Ecto neural progenitor cell (in vitro differentiated cells): ENCODE data around the gene TRIM37.
"Not testable (repeated sequence)": the region's sequence is repeated elsewhere in the genome, so short reads cannot be mapped to it uniquely, and the experiment has no call there.

Experiments
- DNase-seq: peaks from one replicate; pipeline ENCODE4 v3.0.0-alpha.2; 2018; ENCODE audit warnings: low spot score

Gene TRIM37

DNA sequence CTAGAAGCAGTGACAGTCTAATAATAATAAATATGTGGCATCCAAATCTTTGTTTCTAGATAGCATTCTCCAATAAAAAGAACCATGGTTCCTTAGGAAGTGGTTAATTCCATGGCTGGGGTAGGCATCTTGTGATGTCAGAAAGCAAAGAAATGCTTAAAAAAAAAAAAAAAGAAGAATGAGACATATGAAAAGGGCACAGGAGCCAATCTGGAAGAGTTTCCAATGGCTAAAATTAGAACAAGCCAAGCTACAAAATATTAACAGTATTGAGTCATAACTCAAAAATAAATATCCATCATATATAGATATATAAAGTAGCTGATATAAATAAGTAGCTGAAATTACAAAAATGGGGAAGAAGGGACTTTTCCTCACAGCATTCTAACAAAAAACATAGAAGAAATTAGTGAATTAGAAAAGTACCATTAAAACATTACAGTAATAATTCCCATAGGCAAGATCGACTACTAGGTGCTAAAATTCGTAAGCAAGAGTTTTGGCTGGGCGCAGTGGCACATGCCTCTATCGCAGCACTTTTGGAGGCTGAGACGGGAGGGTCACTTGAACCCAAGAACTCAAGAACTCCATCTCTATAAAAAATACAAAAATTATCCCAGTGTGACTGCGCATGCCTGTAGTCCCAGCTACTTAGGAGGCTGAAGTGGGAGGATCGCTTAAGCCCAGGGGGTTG, 111.3 kb downstream of the TRIM37 start:
- DNase-seq: no peak

DNA sequence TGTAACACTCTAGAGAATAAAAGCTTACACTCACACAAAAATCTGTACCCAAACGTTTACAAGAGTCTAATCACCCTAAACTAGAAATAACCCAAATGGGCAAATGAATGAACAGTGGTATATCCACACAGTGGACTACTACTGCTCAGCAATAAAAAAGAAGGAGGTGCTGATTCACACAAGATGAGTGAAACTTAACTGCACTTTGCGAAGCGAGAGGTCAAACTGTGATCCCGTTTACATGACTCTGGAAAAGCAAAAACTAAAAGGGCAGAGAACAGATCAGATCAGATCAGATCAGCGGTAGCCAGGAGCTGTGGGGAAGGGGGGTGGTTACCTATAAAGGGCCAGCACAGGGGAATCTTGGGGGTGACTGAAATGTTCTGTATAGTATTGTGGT, 113.4 kb downstream of the TRIM37 start:
- no peak for DNase-seq

DNA sequence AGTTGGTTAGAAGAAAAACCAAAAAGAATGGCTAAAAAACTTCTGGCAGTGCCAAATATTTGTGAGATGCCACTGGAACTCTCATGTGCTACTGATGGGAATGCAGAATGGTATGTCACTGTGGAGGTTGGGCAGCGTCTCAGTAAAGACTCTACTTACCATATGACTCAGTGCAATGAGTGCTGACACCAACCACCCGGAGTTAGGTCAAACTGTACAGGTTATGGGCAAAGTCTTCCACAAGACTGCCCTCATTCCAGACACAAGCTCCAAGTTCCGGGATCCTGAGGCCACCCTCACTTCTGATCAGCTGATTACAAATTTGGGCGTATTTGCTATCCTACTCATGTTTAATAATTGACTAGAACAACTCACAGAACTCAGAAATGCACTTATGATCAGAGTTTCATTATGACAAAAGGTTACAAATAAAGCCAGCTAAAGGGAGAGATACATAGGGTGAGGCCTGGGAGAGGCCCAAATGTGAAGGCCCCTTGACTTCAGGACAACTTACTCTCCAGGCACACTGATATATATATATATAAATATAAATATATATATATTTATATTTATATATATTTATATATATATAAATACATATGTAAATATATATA, 114.9 kb downstream of the TRIM37 start:
- no peak for DNase-seq

DNA sequence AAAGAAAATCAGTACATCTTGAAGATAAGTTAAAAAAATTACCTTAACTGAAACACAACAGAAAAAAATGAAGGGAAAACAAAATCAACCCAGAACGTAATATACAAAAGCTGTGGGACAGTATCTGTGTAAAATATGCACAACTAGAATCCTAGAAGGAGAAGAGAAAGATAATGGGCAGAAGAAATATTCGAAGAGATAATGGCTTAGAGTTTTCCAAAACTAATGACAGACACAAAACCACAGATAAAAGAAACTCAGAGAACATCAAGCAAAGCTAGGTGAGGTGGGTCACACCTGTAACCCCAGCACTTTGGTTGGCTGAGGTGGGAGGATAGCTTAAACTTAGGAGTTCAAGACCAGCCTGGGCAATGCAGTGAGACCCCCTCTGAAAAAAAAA, 117.1 kb downstream of the TRIM37 start:
- no peak for DNase-seq

DNA sequence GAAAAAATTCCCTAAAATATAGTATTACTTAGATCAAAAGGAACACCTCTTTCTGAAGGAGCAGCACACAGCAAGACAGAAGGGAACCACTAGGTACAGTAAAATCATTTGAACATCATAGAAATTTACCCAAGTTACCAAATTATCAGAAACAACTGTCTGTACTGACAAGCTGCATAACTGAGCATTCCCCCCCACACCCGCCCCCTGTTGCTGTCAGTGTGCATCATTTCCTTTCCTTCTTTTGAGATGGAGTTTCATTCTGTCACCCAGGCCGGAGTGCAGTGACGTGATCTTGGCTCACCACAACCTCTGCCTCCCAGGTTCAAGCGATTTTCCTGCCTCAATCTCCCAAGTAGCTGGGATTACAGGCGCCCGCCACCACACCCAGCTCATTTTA, 120.7 kb downstream of the TRIM37 start:
- no peak for DNase-seq

DNA sequence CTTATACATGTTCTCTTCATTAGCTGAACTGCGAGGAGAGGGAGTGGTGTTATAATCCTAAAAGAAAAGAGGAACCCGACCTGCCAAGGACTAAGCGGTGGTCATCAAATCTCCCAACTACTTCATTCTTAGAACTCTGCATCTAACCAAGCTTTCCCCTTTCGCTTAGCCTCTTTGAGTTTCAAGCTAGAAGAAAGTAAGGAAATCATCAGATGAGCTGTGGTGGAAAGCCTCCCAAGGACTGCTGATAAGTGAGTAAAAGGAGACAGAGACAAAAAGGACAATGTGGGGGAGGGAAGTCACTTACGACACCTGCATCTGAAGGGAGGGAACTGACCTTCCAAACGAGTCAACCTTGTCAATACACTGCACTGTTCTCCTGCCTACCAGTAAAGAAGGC, 121.3 kb downstream of the TRIM37 start:
- no peak for DNase-seq

DNA sequence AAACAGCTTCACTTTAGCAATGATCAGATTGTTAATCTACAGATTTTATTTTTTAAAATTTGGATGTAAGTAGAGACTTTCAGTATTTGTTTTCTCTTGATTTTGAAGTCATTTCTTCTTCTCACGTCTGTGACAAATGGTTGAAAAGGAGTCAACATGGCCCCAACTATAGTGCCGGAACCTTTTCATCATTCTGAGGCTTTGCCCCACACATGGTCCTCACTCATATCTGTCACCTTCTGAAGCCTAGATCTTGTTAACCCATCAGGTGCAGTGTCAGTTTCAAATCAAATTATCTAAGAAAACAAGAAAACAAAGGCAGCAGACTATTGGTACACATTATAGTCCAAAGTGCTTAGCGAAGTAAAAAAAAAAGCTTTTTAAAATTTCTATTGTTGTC, 124.1 kb downstream of the TRIM37 start:
- no peak for DNase-seq

DNA sequence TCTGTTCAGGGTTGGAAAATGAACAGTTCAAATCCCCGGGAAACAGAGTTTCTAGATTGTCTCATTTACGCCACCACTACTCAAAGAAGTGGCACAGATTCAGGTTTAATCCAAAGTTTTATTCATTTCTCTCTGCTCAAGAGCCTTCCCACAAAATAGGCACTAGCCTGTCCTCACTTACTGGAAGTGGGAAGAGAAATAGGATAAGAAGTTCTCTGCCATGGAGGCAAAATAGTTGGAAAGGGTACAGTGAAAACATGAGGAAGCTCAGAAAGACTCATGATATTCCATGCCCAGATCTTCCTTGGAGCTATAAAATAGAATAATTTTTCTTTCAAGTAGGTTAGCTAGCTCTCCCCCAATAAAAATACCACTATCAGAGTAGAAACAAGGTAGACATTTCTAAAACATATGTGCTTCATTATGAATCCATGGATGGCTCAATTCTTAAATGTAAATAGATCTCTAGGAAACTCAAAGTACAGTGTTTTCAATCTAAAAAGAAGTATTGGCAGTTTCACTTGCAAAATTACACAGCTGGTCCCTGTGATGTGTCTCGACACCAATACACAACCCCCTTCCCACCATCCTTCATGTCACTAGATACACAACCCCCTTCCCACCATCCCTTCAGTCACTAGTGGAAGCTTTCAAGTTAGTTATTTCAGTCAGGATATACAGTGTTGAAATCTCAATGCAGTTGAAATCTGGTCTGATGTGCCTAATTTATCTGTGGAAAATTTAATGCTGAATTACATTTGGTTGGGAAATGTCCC, 125.8 kb downstream of the TRIM37 start:
- no peak for DNase-seq

DNA sequence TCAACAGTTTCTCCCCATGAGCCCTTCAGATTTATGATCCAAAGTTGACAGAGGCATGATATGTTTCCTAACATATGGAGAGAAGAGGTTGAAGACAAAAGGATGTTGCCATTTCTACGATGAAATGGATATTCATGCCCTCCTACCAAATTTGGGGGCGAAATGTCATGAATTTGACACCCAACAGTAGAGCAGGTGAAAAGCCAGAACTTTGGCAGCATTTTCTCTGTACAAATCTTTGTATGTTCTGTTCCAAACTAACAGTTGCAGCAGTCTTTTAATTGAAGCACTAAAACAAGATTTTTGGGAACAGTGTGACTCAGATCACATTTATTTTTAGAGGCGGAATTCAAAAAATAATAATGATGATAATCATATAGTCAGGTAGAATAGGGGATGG, 130.1 kb downstream of the TRIM37 start:
- no peak for DNase-seq

DNA sequence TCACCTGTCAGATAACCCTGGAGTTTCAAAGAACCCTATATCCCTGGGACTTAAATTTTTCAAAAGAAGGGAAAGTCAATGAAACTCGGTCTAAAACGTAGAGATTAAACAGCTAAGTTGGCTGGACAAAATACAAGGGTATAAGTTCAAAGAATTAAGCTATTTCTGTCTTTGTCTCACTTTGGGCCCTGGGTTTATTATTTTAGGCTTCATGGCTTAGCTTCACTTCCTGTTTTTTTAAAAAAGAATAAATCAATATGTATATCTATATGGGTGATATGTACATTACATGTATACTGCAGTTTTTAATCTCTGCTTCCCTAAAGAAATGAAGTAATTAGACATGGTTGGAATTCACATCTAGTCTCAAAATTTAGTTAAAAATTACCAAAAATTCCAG, 132.3 kb downstream of the TRIM37 start:
- no peak for DNase-seq

DNA sequence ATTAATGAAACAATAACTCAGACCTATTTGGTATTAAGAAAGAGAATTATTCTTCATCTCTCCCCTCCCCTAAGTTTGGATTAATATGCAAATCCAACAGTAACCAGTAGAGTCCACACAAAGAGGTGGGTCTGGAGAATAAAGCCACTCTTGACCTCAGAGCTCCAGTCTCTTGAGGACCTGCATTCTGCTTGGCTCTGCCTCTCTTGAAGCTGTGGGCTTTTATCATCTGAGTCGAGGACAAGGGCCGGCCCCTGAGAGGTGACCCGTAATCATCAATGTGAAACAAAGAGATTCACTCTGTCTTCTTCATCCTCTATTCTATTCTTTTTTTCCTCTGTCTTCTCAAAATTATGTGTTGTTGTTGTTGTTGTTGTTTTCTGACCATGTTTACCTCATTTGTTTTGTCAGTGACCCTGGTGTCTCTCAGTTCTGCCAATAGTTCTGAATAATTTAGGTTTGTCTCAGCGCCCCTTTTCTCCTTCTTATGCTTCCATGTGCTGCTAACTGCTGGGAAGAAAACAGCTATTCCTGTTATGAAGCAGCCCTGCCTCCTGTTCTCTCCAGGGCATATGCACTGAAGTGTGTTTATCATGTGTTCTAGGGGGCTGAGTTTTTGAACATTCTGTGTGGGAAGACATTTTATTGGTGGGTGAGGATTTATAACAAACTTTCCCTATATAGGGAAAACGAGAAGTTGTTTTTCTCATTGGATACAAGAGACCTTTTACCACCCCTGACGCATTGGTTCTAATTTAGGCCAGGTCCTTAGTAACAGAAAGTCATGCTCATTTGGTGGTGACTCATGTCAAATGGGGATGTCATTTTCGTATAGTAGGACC, 135.8 kb downstream of the TRIM37 start:
- no peak for DNase-seq

DNA sequence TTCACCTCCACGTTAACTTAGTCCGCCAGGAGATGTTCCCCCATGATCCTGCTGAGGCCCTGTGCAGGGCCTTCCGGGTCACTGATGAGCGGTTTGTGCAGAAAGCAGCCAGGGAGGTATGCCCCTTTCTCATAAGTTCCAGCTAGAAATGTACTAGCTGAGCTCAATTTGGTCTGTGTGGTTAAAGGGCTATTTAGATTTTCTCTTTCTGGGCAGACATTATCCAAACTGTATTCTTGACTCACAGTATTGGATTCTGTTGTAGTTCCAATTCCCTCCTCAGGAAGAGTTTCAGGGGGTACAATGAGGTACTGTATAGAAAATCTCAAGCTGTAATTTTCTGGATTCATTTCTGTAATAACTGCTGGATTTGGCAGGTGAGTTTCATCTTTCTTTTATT, 137.1 kb downstream of the TRIM37 start:
- no peak for DNase-seq

DNA sequence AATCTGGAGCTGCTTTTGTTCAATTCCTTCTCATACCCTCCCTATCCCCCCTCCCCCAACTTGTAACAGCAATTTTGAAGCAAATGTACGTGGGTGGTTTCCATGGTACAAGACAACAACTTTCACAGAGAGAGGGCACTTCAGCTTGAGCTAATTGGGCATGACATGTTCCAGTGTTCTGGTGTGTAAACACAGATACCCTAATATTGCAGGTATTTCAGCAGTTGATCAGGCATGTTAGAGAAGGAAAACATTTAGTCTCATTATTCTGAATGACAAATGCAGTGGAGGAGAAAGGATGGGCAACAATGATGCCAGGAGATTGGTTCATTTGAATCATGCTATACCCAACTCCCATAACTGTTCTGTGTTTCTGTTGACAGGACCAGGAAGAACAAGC, 137.5 kb downstream of the TRIM37 start:
- DNase-seq: no peak

DNA sequence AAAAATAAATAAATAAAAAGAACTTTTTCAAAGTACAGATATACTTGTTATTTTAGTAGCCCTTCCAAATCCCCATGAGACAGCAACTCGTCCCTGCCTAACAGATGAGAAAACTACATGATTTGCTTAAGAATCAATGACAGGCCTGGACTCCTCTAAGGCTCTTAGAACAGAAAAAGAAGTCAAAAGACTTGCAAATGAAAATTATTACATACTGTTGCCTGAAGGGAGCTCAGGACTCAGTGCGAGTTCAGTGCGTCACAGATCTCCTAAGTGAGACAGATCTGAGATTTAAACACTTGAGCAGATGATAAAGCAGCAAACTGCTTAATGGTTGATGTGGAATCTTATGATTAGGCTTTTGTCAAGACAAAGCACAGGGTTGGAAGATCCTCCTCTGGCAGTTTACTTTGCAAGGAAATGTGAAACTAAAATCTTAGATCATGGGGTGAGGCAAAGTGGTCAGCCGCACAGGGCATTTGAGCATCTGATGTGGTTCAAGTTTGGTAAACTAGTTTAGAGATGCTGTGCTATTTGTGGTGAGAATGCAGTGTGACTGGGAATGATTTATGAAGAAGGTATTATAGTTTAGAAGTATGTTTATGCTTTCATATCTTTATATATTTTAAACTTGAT, 138.1 kb downstream of the TRIM37 start:
- no peak for DNase-seq

DNA sequence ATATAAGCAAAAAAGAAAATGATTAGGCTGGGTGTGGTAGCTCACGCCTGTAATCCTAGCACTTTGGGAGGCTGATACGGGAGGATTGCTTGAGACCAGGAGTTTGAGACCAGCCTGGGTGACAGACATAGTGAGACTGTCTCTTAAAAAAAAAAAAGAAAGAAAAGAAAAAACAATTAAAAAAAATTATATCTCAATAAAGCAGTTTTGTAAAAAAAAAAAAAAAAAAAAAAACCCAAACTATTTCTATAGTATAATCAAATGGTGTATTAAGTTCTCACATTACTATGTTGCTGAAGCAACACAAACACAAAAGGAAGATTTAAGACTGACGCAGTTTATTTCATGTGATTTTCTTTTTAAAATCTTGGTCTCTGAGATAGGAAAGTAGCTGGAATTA, 140.5 kb downstream of the TRIM37 start:
- no peak for DNase-seq

DNA sequence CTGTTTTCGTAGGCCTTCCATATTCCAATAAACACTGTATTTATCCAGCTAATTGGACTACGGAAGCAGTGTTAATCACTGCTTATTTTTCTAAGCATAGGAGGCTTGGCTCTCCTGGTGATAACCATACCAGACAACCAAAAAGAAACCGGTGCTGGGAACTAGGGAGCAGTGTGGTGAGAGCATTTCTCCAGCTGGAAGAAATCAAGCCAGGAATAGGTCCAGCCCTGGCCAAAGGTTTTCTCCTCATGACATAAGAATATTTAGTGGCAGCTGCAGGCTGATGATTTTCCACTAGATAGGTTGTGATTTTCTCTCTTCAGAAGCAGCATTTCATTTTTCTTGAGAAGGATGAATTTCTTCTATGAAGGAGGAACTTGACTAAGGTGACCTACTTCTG, 141.5 kb downstream of the TRIM37 start:
- DNase-seq: no peak

DNA sequence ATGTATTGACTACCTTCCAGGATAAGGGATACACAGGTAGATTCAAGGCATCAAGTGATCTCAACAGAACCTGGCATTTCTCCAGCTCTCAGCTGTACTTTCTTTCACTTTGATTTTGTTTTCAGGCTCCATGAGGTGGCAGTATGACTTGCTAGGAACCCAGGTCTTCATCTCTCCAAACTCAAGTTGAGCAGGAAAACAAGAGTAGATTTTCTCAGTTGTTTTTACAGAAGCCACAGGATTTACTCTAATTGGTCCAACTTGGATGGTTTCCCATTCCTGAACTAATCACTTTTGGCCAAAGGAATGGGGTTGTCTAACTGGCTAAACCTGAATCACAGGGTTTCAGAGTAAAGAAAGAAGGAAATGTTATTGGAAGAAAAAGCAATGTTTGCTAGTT, 146.6 kb downstream of the TRIM37 start:
- no peak for DNase-seq

DNA sequence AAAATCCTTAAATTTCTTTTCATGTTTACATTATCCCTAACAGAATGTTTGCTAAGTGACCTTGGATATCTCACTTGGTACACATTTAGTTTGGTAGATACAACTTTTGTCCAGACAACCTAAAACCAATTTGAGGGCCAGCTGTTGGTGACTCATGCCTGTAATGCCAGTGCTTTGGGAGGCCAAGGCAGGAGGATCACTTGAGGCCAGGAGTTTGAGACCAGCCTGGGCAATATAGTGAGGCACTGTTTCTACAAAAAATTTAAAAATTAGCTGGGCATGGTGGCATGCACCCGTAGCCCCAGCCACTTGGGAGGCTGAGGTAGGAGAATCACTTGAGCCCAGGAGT, 149.0 kb downstream of the TRIM37 start:
- DNase-seq: not testable (repeated sequence)

DNA sequence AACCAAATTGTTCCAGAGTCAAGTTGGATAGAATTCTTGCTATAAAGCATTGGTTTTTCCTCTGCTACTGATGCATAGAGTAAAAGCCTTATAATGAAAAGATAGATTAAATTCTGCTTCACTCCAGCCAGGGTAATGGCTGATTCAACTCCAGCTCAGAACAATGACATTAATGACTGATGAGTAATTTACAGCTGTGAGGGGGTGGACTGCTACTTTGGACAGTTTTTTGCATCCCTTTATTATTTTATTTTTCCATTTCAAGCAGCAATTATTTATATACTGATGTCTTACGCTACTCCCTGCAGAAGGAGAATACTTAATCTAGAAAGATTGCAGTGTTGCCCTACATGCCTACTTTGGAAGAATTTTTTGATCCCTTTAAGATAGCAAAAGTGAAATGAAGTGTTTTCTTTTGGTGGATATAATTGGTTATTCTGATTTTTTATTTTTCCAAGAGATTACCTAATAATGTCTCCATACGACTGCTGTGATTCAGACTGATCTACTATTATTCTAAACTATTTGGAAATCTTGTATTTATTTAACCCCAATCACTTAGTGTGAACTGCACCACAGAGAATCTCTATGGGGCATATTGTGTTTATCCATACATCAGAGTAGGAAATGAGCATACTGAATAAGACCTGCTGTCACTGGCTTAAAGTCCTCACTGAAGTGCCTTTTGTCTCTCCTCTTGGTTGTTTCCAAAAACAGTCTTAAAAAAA, 149.5 kb downstream of the TRIM37 start:
- no peak for DNase-seq

DNA sequence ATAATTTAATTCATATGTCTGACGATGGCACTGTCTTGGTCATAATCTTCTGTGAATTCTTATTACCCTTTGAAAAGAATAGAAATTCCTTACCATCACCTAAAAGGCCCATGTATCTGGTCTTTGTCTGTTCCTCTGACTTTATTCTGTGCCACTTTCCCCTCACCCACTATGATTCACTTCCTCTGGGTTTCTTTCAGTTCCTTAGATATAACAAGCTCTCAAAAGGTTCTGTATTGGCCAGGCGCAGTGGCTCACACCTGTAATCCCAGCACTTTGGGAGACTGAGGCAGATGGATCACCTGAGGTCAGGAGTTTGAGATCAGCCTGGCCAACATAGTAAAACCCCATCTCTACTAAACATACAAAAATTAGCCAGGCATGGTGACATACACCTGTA, 152.3 kb downstream of the TRIM37 start:
- not testable (repeated sequence) for DNase-seq

DNA sequence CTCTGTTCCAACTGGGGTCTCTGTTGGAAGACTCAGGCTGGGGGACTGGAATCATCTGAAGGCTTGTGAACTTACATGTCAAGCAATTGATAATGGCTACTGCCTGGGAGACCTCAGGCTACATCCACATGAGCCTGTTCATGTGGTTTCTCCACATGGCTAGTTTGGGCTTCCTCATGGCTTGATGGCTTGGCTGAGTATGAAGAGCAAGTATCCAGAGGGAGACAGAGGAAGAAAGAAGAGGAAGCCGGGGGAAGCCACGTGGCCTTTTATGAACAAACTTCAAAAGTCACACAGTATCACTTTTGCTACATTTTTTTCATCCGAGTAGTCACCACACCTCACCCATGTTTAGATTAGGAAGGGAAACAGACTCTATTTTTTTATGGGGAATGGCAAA, 158.9 kb downstream of the TRIM37 start:
- no peak for DNase-seq
